ENCODE measurements around the gene CSTB. TPM values are rescaled to one million over a fixed set of nuclear protein-coding genes. Genes with fewer than 3 reads are reported as not detected.

Gene CSTB
- total RNA-seq, 1 experiment from 2014 or later, result 136 TPM

GRCh38 chr21:43810505-43811261 is 34.6 kb upstream of the CSTB start:
- TF ChIP-seq EZH2 (IDR thresholded peaks at IDR 0.05; ENCODE audit: low read depth) (no peak), CTCF (conservative IDR thresholded peaks at IDR 0.05) (peak; percentile 91)
- Histone ChIP-seq H3K9me2 (ENCODE audit: insufficient read depth) (no peaks in the 10 kb centered on the region), H3K27ac (no peak overlapping the region), H3K4me3 (no peak overlapping the region), H2AFZ (no peak overlapping the region), H3K4me1 (replicated peaks; ENCODE audit: insufficient read depth) (peaks cover 7% of the 10 kb centered on the region), H3K9me3 (ENCODE audit: insufficient read depth, low read depth) (no peaks in the 10 kb centered on the region), H3K79me2 (ENCODE audit: low read depth) (no peaks in the 10 kb centered on the region), H3K27me3 (ENCODE audit: insufficient read depth, low read depth) (no peaks in the 10 kb centered on the region), H3K36me3 (ENCODE audit: low read depth) (no peaks in the 10 kb centered on the region), H4K20me1 (ENCODE audit: insufficient read depth) (no peaks in the 10 kb centered on the region; the same call in 1 of the 2 replicates), H3K4me2 (no peak overlapping the region), H3F3A (ENCODE audit: insufficient read depth, low read depth) (peaks cover 10% of the 10 kb centered on the region; the same call in 1 of the 2 replicates)
- peak in 1 of 2 experiments; percentile 84 for DNase-seq
- CTCF ChIA-PET, result interaction anchor here (0.9 to 1.2 kb wide), 2 partner anchors 129 to 273 kb away, joined by 3 read pairs; no protein-coding TSS in a partner anchor
- intact Hi-C loops (cut with micrococcal nuclease; ENCODE audit: unreplicated experiment), result loop anchor here (2.0 to 10.0 kb wide), 2 partner anchors 128 to 674 kb away; no protein-coding TSS in a partner anchor
- POLR2A ChIA-PET (ENCODE audit: unreplicated experiment), result interaction anchor here (0.5 to 0.7 kb wide), 2 partner anchors 31 to 165 kb away, joined by 3 to 6 read pairs; no protein-coding TSS in a partner anchor
- BruUV-seq (replicated peaks), result no TSS peak

DNA sequence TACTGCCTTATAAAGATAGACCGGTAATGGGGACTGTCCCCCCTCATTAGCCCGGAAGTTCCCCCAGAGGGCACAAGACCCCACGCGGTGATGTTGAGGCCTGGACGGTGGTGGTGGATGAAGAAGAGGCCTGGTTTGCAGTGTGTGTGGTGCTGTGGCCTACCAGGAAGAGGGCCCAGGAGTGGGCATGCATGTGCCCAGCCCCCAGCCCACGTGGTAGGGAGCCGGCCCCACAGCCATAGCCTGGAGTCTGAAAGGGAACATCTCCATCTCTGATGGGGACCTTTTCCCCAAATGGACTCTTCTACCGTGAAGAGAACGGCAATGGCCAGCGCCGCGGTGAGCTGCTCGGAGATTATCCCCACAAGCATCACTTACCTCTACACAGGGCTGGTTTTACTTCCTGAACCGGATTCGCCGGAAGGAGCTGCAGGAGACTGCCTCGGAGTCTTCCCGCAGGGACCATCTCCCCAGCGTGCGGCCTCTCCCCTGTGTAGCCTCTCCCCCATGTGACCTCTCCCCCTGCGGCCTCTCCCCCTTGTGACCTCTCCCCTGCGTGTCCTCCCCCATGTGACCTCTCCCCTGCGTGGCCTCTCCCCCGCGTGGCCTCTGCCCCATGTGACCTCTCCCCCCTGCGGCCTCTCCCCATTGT is 33.9 kb upstream of the CSTB start:
- Histone ChIP-seq H3K4me3 (no peak overlapping the region), H3K4me1 (replicated peaks; ENCODE audit: insufficient read depth) (peaks cover 7% of the 10 kb centered on the region), H3K79me2 (ENCODE audit: low read depth) (no peaks in the 10 kb centered on the region), H4K20me1 (ENCODE audit: insufficient read depth) (no peaks in the 10 kb centered on the region; the same call in 1 of the 2 replicates), H3K36me3 (ENCODE audit: low read depth) (no peaks in the 10 kb centered on the region), H3K4me2 (no peak overlapping the region), H2AFZ (no peak overlapping the region), H3K9me2 (ENCODE audit: insufficient read depth) (no peaks in the 10 kb centered on the region), H3K9me3 (ENCODE audit: insufficient read depth, low read depth) (no peaks in the 10 kb centered on the region), H3F3A (ENCODE audit: insufficient read depth, low read depth) (peaks cover 10% of the 10 kb centered on the region; the same call in 1 of the 2 replicates), H3K27ac (no peak overlapping the region), H3K27me3 (ENCODE audit: insufficient read depth, low read depth) (no peaks in the 10 kb centered on the region)
- intact Hi-C loops (cut with micrococcal nuclease; ENCODE audit: unreplicated experiment), result loop anchor here (2.0 to 10.0 kb wide), 2 partner anchors 129 to 675 kb away; no protein-coding TSS in a partner anchor
- TF ChIP-seq CTCF (conservative IDR thresholded peaks at IDR 0.05) (no peak), EZH2 (IDR thresholded peaks at IDR 0.05; ENCODE audit: low read depth) (no peak)
- no TSS peak for BruUV-seq (replicated peaks)
- ChIA-PET CTCF (interaction anchor here (0.9 kb wide), 1 partner anchor 273 kb away, joined by 3 read pairs; no protein-coding TSS in a partner anchor), POLR2A (ENCODE audit: unreplicated experiment) (no interaction called here)
- DNase-seq, result no peak

DNA sequence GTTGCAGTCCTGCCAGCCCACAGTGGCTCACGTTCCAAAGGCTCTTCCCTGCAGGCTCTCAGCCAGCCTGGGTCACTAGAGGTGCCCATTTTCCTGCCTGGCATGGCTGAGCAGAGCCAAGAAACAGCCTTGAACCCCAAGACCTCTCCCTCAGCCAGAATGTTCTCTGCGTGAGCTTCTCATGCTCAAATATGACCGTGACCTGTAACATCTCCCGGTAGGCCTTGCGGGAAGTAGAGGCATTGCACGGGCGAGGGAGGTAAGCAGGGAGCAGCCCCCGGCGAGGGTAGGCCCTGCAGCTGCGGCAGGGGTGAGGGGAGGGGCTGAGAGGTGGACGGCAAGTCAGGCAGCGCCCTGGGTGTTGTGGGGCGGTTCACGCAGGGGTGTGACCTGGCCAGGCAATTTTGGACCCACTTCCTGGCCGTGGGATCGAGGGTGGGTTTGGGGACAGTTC is 33.3 kb upstream of the CSTB start:
- CTCF ChIA-PET, result no interaction called here

More for the DNA sequence above, 33.3 kb upstream of the CSTB start:
- no peaks in the 10 kb centered on the region for H3K36me3 ChIP-seq (ENCODE audit: low read depth)
- H3F3A ChIP-seq (ENCODE audit: insufficient read depth, low read depth), result peaks cover 5% of the 10 kb centered on the region; the same call in 1 of the 2 replicates
- BruUV-seq (replicated peaks), result no TSS peak
- H2AFZ ChIP-seq, result no peak overlapping the region
- H3K4me3 ChIP-seq, result no peak overlapping the region
- H3K79me2 ChIP-seq (ENCODE audit: low read depth), result no peaks in the 10 kb centered on the region
- H3K27me3 ChIP-seq (ENCODE audit: insufficient read depth, low read depth), result no peaks in the 10 kb centered on the region
- no peaks in the 10 kb centered on the region; the same call in 1 of the 2 replicates for H4K20me1 ChIP-seq (ENCODE audit: insufficient read depth)
- H3K27ac ChIP-seq, result no peak overlapping the region
- intact Hi-C loops (cut with micrococcal nuclease; ENCODE audit: unreplicated experiment), result no loop called here
- H3K9me3 ChIP-seq (ENCODE audit: insufficient read depth, low read depth), result no peaks in the 10 kb centered on the region
- no peak for DNase-seq
- POLR2A ChIA-PET (ENCODE audit: unreplicated experiment), result no interaction called here
- H3K9me2 ChIP-seq (ENCODE audit: insufficient read depth), result no peaks in the 10 kb centered on the region
- peaks cover 1% of the 10 kb centered on the region for H3K4me1 ChIP-seq (replicated peaks; ENCODE audit: insufficient read depth)
- no peak overlapping the region for H3K4me2 ChIP-seq
- TF ChIP-seq EZH2 (IDR thresholded peaks at IDR 0.05; ENCODE audit: low read depth) (no peak), CTCF (conservative IDR thresholded peaks at IDR 0.05) (no peak)
